Hepatocyte (in vitro differentiated cells): ENCODE results near the gene PRDM16. TPM values are rescaled to one million over a fixed set of nuclear protein-coding genes. Genes with fewer than 3 reads are reported as not detected.
"Not testable (repeated sequence)": the region's sequence is repeated elsewhere in the genome, so short reads cannot be mapped to it uniquely, and the experiment has no call there.

Experiments
- DNase-seq: peaks from one replicate; pipeline ENCODE4 v3.0.0-alpha.2; 2016; ENCODE audit warnings: low spot score
- H2AFZ ChIP-seq: fragments of 200-600 bp; sonication (generic); 2 replicates; pipeline ENCODE4 v1.6.0; 2016; ENCODE audit warnings: antibody characterized with exemption, mild to moderate bottlenecking
- H3K27ac ChIP-seq: fragments of 200-600 bp; sonication (generic); 2 replicates; pipeline ENCODE4 v1.5.1; 2016; ENCODE audit warnings: mild to moderate bottlenecking
- H3K27me3 ChIP-seq: fragments of 200-600 bp; sonication (generic); 2 replicates; pipeline ENCODE4 v1.6.1; 2016
- H3K36me3 ChIP-seq: fragments of 200-600 bp; sonication (generic); replicated peaks from 2 replicates; pipeline ENCODE4 v1.5.1; 2016; ENCODE audit warnings: low read depth; ENCODE audit not compliant: insufficient read depth
- H3K4me1 ChIP-seq: fragments of 200-600 bp; sonication (generic); 2 replicates; pipeline ENCODE4 v1.5.1; 2016; ENCODE audit warnings: mild to moderate bottlenecking, moderate library complexity; ENCODE audit not compliant: insufficient read depth
- H3K4me2 ChIP-seq: fragments of 200-600 bp; sonication (generic); 2 replicates; pipeline ENCODE4 v1.6.0; 2016
- H3K4me3 ChIP-seq: fragments of 200-600 bp; sonication (generic); 2 replicates; pipeline ENCODE4 v1.5.1; 2016; ENCODE audit warnings: mild to moderate bottlenecking
- H3K79me2 ChIP-seq: fragments of 200-600 bp; sonication (generic); 2 replicates; pipeline ENCODE4 v1.6.0; 2017; ENCODE audit warnings: mild to moderate bottlenecking
- H3K9me2 ChIP-seq: fragments of 200-600 bp; sonication (generic); replicated peaks from 2 replicates; pipeline ENCODE4 v1.6.0; 2017; ENCODE audit warnings: mild to moderate bottlenecking; ENCODE audit not compliant: insufficient read depth
- H3K9me3 ChIP-seq: fragments of 200-600 bp; sonication (generic); 2 replicates; pipeline ENCODE4 v1.5.1; 2016; ENCODE audit warnings: low read depth, mild to moderate bottlenecking
- H4K20me1 ChIP-seq: fragments of 200-600 bp; sonication (generic); 2 replicates; pipeline ENCODE4 v1.6.0; 2016; ENCODE audit warnings: mild to moderate bottlenecking; ENCODE audit not compliant: insufficient read depth, poor library complexity, severe bottlenecking
- CTCF ChIP-seq: fragments of 200-600 bp; sonication (generic); IDR thresholded peaks from 2 replicates; pipeline ENCODE4 v1.5.1; 2016; ENCODE audit warnings: antibody characterized with exemption, mild to moderate bottlenecking; ENCODE audit not compliant: poor library complexity
- EZH2 ChIP-seq: fragments of 200-600 bp; sonication (generic); IDR thresholded peaks from 2 replicates; pipeline ENCODE4 v1.6.1; 2016; ENCODE audit warnings: antibody characterized with exemption, mild to moderate bottlenecking, borderline replicate concordance
- EZH2phosphoT487 ChIP-seq: fragments of 200-600 bp; sonication (generic); IDR thresholded peaks from one replicate; pipeline ENCODE4 v1.6.1; 2018; ENCODE audit warnings: antibody characterized with exemption, mild to moderate bottlenecking, low read depth, moderate library complexity; ENCODE audit not compliant: unreplicated experiment, severe bottlenecking
- WGBS: methylation state at CpG from one replicate; pipeline ENCODE4 v1.1.6; 2016; ENCODE audit warnings: low lambda C conversion rate; ENCODE audit errors: missing lambda C conversion rate; 5-methylcytosine and 5-hydroxymethylcytosine counted together
- polyA plus RNA-seq: library from polyadenylated mRNA; unstranded; fragments of >200 nt; fragmentation: Nextera tagmentation; extraction: Ambion mirVana; gene quantifications from 2 replicates; pipeline ENCODE4 v1.2.1, GENCODE V29; 2016
- total RNA-seq: library from RNA; depleted of rRNA; stranded (reverse); fragments of >200 nt; gene quantifications from 2 replicates; pipeline ENCODE4 v1.2.3, GENCODE V29; 2014

PRDM16 gene
- total and polyA plus RNA-seq, 2 experiments from 2014 or later = 8.1 to 9.9 TPM

DNA sequence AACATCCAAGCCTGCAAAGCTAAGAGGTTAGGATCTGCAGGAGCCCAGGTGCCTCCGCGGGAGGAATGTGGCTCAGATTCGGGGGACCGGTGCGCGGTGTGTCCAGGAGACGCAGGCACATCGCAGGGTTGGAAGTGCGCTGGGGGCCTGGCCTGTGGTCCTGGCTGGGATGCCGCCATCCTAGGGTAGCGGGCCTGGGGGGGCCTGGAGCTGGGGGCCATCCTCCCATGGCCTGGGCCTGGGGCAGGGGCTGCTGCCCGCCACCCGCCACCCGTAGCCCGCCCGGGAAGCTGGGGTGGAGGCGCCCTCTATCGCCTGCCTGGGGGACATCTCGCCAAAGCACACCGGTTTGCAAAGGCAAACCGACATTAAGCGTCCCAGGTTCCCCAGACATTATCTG is 214.8 kb downstream of the PRDM16 start:
- H3K27me3 ChIP-seq = no peaks in the 10 kb centered on the region
- 41% methylated on average over 20 of the region's 22 CpGs for WGBS
- H3K36me3 ChIP-seq = no peaks in the 10 kb centered on the region
- H2AFZ ChIP-seq = no peak overlapping the region
- TF ChIP-seq EZH2phosphoT487 (no peak), CTCF (peak; percentile 72)
- H3K27ac ChIP-seq = no peak overlapping the region
- no peaks in the 10 kb centered on the region for H3K79me2 ChIP-seq
- no peak overlapping the region for H3K4me3 ChIP-seq
- no peaks in the 10 kb centered on the region for H4K20me1 ChIP-seq
- peaks cover 6% of the 10 kb centered on the region for H3K4me1 ChIP-seq
- no peaks in the 10 kb centered on the region for H3K9me3 ChIP-seq
- H3K9me2 ChIP-seq = no peaks in the 10 kb centered on the region
- DNase-seq = peak; percentile 60
- no peak overlapping the region for H3K4me2 ChIP-seq

DNA sequence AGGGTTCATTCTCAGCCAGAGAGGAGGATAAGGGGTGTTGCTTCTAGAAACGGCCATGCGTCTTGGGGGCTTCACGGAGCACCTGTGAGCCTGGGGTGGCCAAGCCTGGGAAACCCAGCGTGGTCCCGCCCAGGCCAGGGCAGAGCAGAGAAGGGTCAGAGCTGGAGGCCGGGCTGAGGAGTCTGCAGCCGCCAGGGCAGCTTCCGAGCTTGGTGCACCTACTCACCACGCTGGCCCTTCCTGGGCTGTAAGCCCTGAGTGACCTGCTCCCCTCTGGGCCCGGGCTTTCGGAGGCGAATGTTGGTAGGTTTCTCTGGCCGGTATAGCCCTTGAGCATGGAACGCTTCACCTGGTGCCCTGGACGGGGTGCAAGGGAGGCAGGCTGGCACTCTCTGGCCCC is 215.7 kb downstream of the PRDM16 start:
- no peaks in the 10 kb centered on the region for H3K9me3 ChIP-seq
- H3K36me3 ChIP-seq = no peaks in the 10 kb centered on the region
- TF ChIP-seq CTCF = no peak
- no peak for TF ChIP-seq EZH2
- H3K9me2 ChIP-seq = no peaks in the 10 kb centered on the region
- peaks cover 6% of the 10 kb centered on the region for H3K4me1 ChIP-seq
- H3K27ac ChIP-seq = peak overlapping the region; percentile 23
- no peaks in the 10 kb centered on the region for H3K79me2 ChIP-seq
- 94% methylated on average over 15 of the region's 15 CpGs for WGBS
- H2AFZ ChIP-seq = no peak overlapping the region
- no peak overlapping the region for H3K4me3 ChIP-seq
- H3K4me2 ChIP-seq = no peak overlapping the region
- DNase-seq = no peak
- H4K20me1 ChIP-seq = no peaks in the 10 kb centered on the region
- H3K27me3 ChIP-seq = no peaks in the 10 kb centered on the region

- no peaks in the 10 kb centered on the region for H3K27me3 ChIP-seq
- no peak overlapping the region for H3K4me3 ChIP-seq
- peaks cover 6% of the 10 kb centered on the region for H3K4me1 ChIP-seq
- H3K9me3 ChIP-seq = no peaks in the 10 kb centered on the region
- no peak for DNase-seq
- H2AFZ ChIP-seq = no peak overlapping the region
- no peak for TF ChIP-seq EZH2phosphoT487
- H3K9me2 ChIP-seq = no peaks in the 10 kb centered on the region
- H3K4me2 ChIP-seq = no peak overlapping the region
- 81% methylated on average over 18 of the region's 19 CpGs for WGBS
- no peaks in the 10 kb centered on the region for H3K79me2 ChIP-seq
- no peaks in the 10 kb centered on the region for H4K20me1 ChIP-seq
- peak overlapping the region; percentile 23 for H3K27ac ChIP-seq
- no peaks in the 10 kb centered on the region for H3K36me3 ChIP-seq
These were observed 216.2 kb downstream of the PRDM16 start for GRCh38 chr1:3285106-3285740.

DNA sequence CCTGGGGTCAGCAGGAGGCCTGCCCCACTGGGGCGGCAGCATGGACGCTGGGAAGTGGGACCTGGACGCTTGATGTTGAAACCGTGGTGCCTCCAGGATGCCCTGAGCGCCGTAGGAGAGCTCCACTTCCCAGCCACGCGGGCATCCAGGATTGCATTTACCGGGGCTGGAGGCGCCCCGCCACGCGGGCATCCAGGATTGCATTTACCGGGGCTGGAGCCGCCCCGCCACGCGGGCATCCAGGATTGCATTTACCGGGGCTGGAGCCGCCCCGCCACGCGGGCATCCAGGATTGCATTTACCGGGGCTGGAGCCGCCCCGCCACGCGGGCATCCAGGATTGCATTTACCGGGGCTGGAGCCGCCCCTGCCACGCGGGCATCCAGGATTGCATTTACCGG is 218.1 kb downstream of the PRDM16 start:
- not testable (repeated sequence) for H4K20me1 ChIP-seq, H3K27me3 ChIP-seq, H3K27ac ChIP-seq, H3K36me3 ChIP-seq, H2AFZ ChIP-seq, H3K4me2 ChIP-seq, H3K4me3 ChIP-seq, H3K79me2 ChIP-seq, H3K9me3 ChIP-seq, H3K4me1 ChIP-seq, H3K9me2 ChIP-seq, DNase-seq
- 96% methylated on average over 12 of the region's 33 CpGs for WGBS
